GM23248 (cell line): Measurements from ENCODE around the gene PYGM. TPM values are rescaled to one million over a fixed set of nuclear protein-coding genes. Genes with fewer than 3 reads are reported as not detected.
A peak's percentile ranks its signal among the peaks of the same experiment; 100 is the strongest.

Experiments
- DNase-seq: peaks from one replicate; pipeline ENCODE4 v3.0.0-alpha.2; 2015
- H2AFZ ChIP-seq: fragments of 200-600 bp; sonication (generic); 2 replicates; pipeline ENCODE4 v1.6.1; 2016; ENCODE audit warnings: antibody characterized with exemption
- H3F3A ChIP-seq: fragments of 200-600 bp; sonication (generic); 2 replicates; pipeline ENCODE4 v1.6.1; 2016; ENCODE audit warnings: mild to moderate bottlenecking, antibody characterized with exemption, mixed run types; ENCODE audit not compliant: insufficient read depth
- H3K27ac ChIP-seq: fragments of 200-600 bp; sonication (generic); 2 replicates; pipeline ENCODE4 v1.5.1; 2016; ENCODE audit warnings: mild to moderate bottlenecking
- H3K27me3 ChIP-seq: fragments of 200-600 bp; sonication (generic); replicated peaks from 2 replicates; pipeline ENCODE4 v1.6.1; 2016; ENCODE audit warnings: mild to moderate bottlenecking; ENCODE audit not compliant: insufficient read depth
- H3K36me3 ChIP-seq: fragments of 200-600 bp; sonication (generic); 2 replicates; pipeline ENCODE4 v1.6.1; 2016; ENCODE audit warnings: low read depth, mild to moderate bottlenecking
- H3K4me1 ChIP-seq: fragments of 200-600 bp; sonication (generic); 2 replicates; pipeline ENCODE4 v1.6.1; 2016; ENCODE audit warnings: mild to moderate bottlenecking; ENCODE audit not compliant: insufficient read depth
- H3K4me2 ChIP-seq: fragments of 200-600 bp; sonication (generic); one replicate; pipeline ENCODE4 v1.6.1; 2016; ENCODE audit warnings: mild to moderate bottlenecking; ENCODE audit not compliant: unreplicated experiment
- H3K4me3 ChIP-seq: fragments of 200-600 bp; sonication (generic); 2 replicates; pipeline ENCODE4 v1.5.1; 2016; ENCODE audit warnings: mild to moderate bottlenecking
- H3K79me2 ChIP-seq: fragments of 200-600 bp; sonication (generic); 2 replicates; pipeline ENCODE4 v1.6.1; 2016; ENCODE audit warnings: mild to moderate bottlenecking; ENCODE audit not compliant: insufficient read depth
- H3K9ac ChIP-seq: fragments of 200-600 bp; sonication (generic); 2 replicates; pipeline ENCODE4 v1.6.1; 2016; ENCODE audit warnings: mild to moderate bottlenecking
- H3K9me2 ChIP-seq: fragments of 200-600 bp; sonication (generic); 2 replicates; pipeline ENCODE4 v1.6.1; 2016; ENCODE audit warnings: mixed run types, mild to moderate bottlenecking, moderate library complexity; ENCODE audit not compliant: insufficient read depth
- H3K9me3 ChIP-seq: fragments of 200-600 bp; sonication (generic); one replicate; pipeline ENCODE4 v1.6.1; 2017; ENCODE audit warnings: low read depth
- H4K20me1 ChIP-seq: fragments of 200-600 bp; sonication (generic); 2 replicates; pipeline ENCODE4 v1.6.0; 2016; ENCODE audit not compliant: insufficient read depth
- EZH2 ChIP-seq: fragments of 200-600 bp; sonication (generic); IDR thresholded peaks from 2 replicates; pipeline ENCODE4 v1.6.1; 2018; ENCODE audit warnings: antibody characterized with exemption, mild to moderate bottlenecking; ENCODE audit not compliant: insufficient read depth, poor library complexity, severe bottlenecking
- EZH2phosphoT487 ChIP-seq: fragments of 200-600 bp; sonication (generic); IDR thresholded peaks from 2 replicates; pipeline ENCODE4 v1.6.1; 2018; ENCODE audit warnings: antibody characterized with exemption, moderate library complexity, mild to moderate bottlenecking, low read depth; ENCODE audit not compliant: insufficient read depth
- WGBS, 2 experiments: methylation state at CpG; one replicate each; pipeline ENCODE4 v1.1.6; 2015 to 2017; ENCODE audit warnings: low lambda C conversion rate in 2 of 2, low coverage in 1 of 2; ENCODE audit errors: missing lambda C conversion rate in 2 of 2; 5-methylcytosine and 5-hydroxymethylcytosine counted together
- in situ Hi-C: fragments of 300-500 bp; cut with MboI; formaldehyde crosslinking; loops from 2 replicates; pipeline ENCODE4 v1.15.0; 2020
- polyA plus RNA-seq: library from polyadenylated mRNA; unstranded; fragments of >200 nt; fragmentation: Nextera tagmentation; extraction: Ambion mirVana; gene quantifications from 2 replicates; pipeline ENCODE4 v1.2.1, GENCODE V29; 2016
- total RNA-seq: library from RNA; depleted of rRNA; stranded (reverse); fragments of >200 nt; shearing (Covaris generic); gene quantifications from 2 replicates; pipeline ENCODE4 v1.2.3, GENCODE V29; 2014

PYGM gene
- total and polyA plus RNA-seq, 2 experiments from 2014 or later = not detected

DNA sequence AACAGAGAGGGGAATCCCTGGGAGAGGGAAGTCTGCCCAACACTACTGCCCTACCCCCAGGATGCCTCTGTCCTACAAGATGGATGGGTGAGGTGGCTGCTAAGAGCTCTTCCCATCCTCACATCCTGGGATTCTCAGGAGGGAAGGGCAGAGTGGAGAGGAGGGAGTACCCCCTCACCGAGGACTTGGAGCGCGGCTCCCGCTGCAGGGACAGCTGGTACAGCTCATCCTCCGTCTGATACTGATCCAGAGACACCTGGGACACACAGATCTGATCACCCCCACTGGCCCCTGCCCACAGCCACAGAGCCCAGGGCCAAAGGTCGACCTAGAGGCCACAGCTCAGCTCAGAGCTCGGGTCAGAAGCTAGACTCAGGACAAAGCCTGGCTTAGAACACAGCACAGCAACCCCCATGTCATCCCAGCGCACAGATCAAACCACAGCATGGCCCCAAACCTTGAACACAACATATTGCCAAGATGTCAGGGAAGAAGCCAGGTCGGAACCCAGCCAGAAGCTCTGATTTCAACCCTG is 24.0 kb downstream of the PYGM start:
- Histone ChIP-seq H3K9ac (no peak overlapping the region), H3K9me3 (no peaks in the 10 kb centered on the region), H3K36me3 (no peaks in the 10 kb centered on the region), H3K4me1 (no peaks in the 10 kb centered on the region), H3K4me3 (no peak overlapping the region), H3K27me3 (peaks cover 24% of the 10 kb centered on the region; the same call in 1 of the 2 replicates), H3F3A (no peaks in the 10 kb centered on the region), H2AFZ (no peak overlapping the region), H3K9me2 (no peaks in the 10 kb centered on the region), H4K20me1 (no peaks in the 10 kb centered on the region), H3K4me2 (no peak overlapping the region), H3K79me2 (no peaks in the 10 kb centered on the region), H3K27ac (no peak overlapping the region)
- no peak for DNase-seq
- WGBS, 2 experiments = 63 to 73% methylated on average over 9 of the region's 9 CpGs
- in situ Hi-C loops = no loop called here
- TF ChIP-seq EZH2phosphoT487 (no peak), EZH2 (no peak)

DNA sequence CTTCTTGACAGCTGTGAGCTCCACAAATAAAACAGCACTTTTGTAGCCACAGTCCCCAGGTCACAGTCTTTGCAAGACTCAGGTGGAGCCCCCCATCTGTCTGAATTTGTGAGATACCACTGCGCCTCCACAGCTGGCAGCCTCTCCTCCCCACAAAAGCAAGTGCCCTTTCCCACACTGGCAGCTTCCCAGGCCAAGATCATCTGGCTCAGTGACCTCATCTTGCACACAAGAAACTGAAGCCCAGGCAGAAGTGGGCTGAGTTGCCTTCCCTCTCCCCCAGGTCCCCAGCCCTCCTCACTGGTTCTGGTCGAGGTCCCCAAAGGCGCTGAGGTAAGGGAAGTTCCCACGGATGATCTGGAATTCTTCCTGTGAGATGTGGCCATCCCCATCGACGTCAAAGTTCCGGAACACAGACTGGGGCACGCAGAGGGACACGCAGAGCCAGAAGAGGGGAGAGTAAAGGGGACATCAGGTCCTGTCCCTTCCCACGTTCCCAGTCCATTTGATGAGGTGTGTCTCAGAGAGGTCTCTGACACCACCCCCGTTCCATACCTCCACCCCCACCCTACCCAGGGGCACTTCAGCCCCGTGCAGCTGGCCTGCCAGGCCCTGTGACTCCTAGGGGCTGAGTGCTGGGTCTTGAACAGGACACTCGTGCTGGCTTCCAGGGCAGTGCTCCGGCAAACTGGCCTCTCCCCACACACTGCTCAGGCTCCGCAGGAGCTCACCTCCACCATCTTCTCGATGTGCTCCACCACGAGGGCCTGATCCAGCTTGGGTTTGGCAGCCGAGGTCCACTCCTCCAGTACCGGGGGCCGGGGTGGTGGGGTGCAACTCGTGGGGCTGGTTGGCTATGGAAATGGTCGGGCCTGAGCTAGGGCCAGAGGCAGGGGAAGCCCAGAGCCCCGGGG is 24.7 kb downstream of the PYGM start:
- H4K20me1 ChIP-seq = no peaks in the 10 kb centered on the region
- in situ Hi-C loops = no loop called here
- no peaks in the 10 kb centered on the region for H3K36me3 ChIP-seq
- H3F3A ChIP-seq = no peaks in the 10 kb centered on the region
- 56 to 58% methylated on average over 19 to 23 of the region's 23 CpGs for WGBS, 2 experiments
- TF ChIP-seq EZH2 = no peak
- no peak for TF ChIP-seq EZH2phosphoT487
- H3K79me2 ChIP-seq = no peaks in the 10 kb centered on the region
- DNase-seq = no peak
- no peak overlapping the region for H3K4me3 ChIP-seq
- no peaks in the 10 kb centered on the region for H3K9me2 ChIP-seq
- H3K9me3 ChIP-seq = no peaks in the 10 kb centered on the region
- no peak overlapping the region for H2AFZ ChIP-seq
- H3K27ac ChIP-seq = no peak overlapping the region
- no peak overlapping the region for H3K4me2 ChIP-seq
- H3K27me3 ChIP-seq = peaks cover 23% of the 10 kb centered on the region; the same call in 1 of the 2 replicates
- H3K4me1 ChIP-seq = no peaks in the 10 kb centered on the region
- H3K9ac ChIP-seq = no peak overlapping the region

DNA sequence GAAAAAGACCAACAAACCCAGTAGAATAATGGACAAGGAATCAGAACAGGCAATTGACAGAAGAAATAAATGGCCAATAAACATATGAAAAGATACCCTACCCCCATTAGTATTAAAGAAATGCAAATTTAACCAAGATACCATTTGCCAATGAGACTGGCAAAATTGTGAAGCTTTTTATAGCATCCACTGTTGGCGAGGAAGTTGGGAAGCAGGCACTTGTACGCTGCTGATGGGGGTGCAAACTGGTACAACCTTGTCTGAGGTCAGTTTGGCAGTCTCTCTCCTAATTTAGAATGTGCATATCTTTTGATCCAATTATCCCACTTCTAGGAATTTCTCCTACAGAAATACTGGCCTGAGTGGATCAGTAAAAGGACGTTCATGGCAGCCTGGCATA is 28.2 kb downstream of the PYGM start:
- H3K9ac ChIP-seq = no peak overlapping the region
- no peaks in the 10 kb centered on the region for H4K20me1 ChIP-seq
- H3K79me2 ChIP-seq = no peaks in the 10 kb centered on the region
- no peak overlapping the region for H3K27ac ChIP-seq
- H3K4me1 ChIP-seq = no peaks in the 10 kb centered on the region
- TF ChIP-seq EZH2 (no peak), EZH2phosphoT487 (no peak)
- H3K9me3 ChIP-seq = no peaks in the 10 kb centered on the region
- DNase-seq = no peak
- no peak overlapping the region for H3K4me3 ChIP-seq
- H3K9me2 ChIP-seq = no peaks in the 10 kb centered on the region
- H3K4me2 ChIP-seq = no peak overlapping the region
- no peak overlapping the region for H2AFZ ChIP-seq
- H3K27me3 ChIP-seq = peaks cover 8% of the 10 kb centered on the region; the same call in 1 of the 2 replicates
- 59 to 68% methylated on average over 3 of the region's 3 CpGs for WGBS, 2 experiments
- no peaks in the 10 kb centered on the region for H3F3A ChIP-seq
- in situ Hi-C loops = no loop called here
- no peaks in the 10 kb centered on the region for H3K36me3 ChIP-seq

DNA sequence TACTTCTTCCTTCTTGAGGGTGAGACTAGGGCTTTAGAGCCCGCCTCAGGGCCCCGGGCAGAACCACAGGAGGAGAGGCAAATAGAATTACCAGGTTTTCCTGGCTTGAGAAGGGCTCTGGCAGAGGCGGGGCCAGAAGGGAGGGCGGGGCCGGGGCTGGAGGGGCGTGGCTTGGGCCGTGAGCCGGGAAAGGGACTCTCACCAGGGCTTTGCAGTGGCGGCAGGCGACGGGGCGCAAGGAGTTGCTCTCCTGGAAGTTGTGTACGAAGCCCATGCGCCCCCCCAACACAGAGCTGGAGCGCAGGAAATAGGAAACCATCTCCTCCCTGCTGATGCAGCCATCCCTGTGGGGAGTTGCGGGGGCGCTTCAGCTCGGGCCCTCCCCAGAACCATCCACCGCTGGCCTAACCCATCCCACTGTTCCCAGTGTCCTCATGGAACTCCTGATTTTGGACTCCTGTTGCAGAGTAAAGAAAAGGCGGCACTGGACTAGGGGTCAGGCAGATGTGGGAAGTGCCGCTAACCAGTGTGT is 29.9 kb downstream of the PYGM start:
- H3K27ac ChIP-seq = no peak overlapping the region
- no peak overlapping the region for H3K4me2 ChIP-seq

More for the DNA sequence above, 29.9 kb downstream of the PYGM start:
- no peaks in the 10 kb centered on the region for H3K36me3 ChIP-seq
- H3K9ac ChIP-seq = no peak overlapping the region
- H3F3A ChIP-seq = no peaks in the 10 kb centered on the region
- H3K4me1 ChIP-seq = no peaks in the 10 kb centered on the region
- H2AFZ ChIP-seq = no peak overlapping the region
- H3K27me3 ChIP-seq = peaks cover 8% of the 10 kb centered on the region; the same call in 1 of the 2 replicates
- H3K4me3 ChIP-seq = no peak overlapping the region
- no peaks in the 10 kb centered on the region for H4K20me1 ChIP-seq
- H3K9me3 ChIP-seq = no peaks in the 10 kb centered on the region
- H3K79me2 ChIP-seq = no peaks in the 10 kb centered on the region
- in situ Hi-C loops = no loop called here
- H3K9me2 ChIP-seq = no peaks in the 10 kb centered on the region
- TF ChIP-seq EZH2 (no peak), EZH2phosphoT487 (no peak)
- 20 to 37% methylated on average over 6 to 21 of the region's 21 CpGs for WGBS, 2 experiments
- DNase-seq = peak; percentile 35
